Upper lobe of left lung (tissue), 6 donors: Measurements from ENCODE around the gene EEF2. TPM values are rescaled to one million over a fixed set of nuclear protein-coding genes. Genes with fewer than 3 reads are reported as not detected.
A peak's percentile ranks its signal among the peaks of the same experiment; 100 is the strongest.

Experiments used
- ATAC-seq, 2 donors: fragments of 200-7000 bp; cut with Tn5 transposase; one replicate each; pipeline ENCODE4 v1.9.1; 2022; ENCODE audit warnings: mild to moderate bottlenecking in 2 of 2, moderate library complexity in 2 of 2; ENCODE audit not compliant: low FRiP score in 2 of 2
- DNase-seq, 2 donors: peaks; one replicate each; pipeline ENCODE4 v3.0.0-alpha.2; 2019 to 2020
- H3K27ac ChIP-seq, 4 donors: fragments of 200-600 bp; sonication (generic); one replicate each; pipeline ENCODE4 v1.5.1; 2016 to 2019
- H3K27me3 ChIP-seq, 4 donors: fragments of 200-600 bp; sonication (generic); one replicate each; pipeline ENCODE4 v1.5.1; 2017 to 2019
- H3K36me3 ChIP-seq, 4 donors: fragments of 200-600 bp; sonication (generic); one replicate each; pipeline ENCODE4 v1.5.1; 2016 to 2019
- H3K4me1 ChIP-seq, 4 donors: fragments of 200-600 bp; sonication (generic); one replicate each; pipeline ENCODE4 v1.5.1; 2018 to 2019
- H3K4me3 ChIP-seq, 4 donors: fragments of 200-600 bp; sonication (generic); one replicate each; pipeline ENCODE4 v1.5.1; 2017 to 2019; ENCODE audit warnings: mild to moderate bottlenecking in 2 of 4, moderate library complexity in 1 of 4
- H3K9me3 ChIP-seq, 4 donors: fragments of 200-600 bp; sonication (generic); one replicate each; pipeline ENCODE4 v1.5.1; 2018 to 2019
- CTCF ChIP-seq, 6 experiments: fragments of 450-650 bp in 4 of 6; fragments of 200-600 bp in 2 of 6; sonication (generic) in 2 of 6; IDR thresholded peaks; one replicate each; pipeline ENCODE4 v1.5.1; 2016 to 2019; ENCODE audit warnings: antibody characterized with exemption in 6 of 6
- EP300 ChIP-seq, 4 donors: sonication (generic); formaldehyde crosslinking; IDR thresholded peaks; one replicate each; pipeline ENCODE4 v1.5.1; 2017; ENCODE audit warnings: antibody characterized with exemption in 4 of 4, control low read depth in 2 of 4
- POLR2A ChIP-seq, 4 donors: fragments of 450-650 bp; IDR thresholded peaks; one replicate each; pipeline ENCODE4 v1.5.1; 2016 to 2017; ENCODE audit warnings: antibody characterized with exemption in 4 of 4, mild to moderate bottlenecking in 2 of 4
- POLR2AphosphoS5 ChIP-seq, 2 donors: sonication (generic); formaldehyde crosslinking; IDR thresholded peaks; one replicate each; pipeline ENCODE4 v1.5.1; 2017; ENCODE audit warnings: antibody characterized with exemption in 2 of 2
- WGBS, 2 donors: methylation state at CpG; one replicate each; pipeline ENCODE4 v1.1.5; 2017 to 2018; 5-methylcytosine and 5-hydroxymethylcytosine counted together
- total RNA-seq, 6 donors: library from RNA; depleted of rRNA in 4 of 6; stranded (reverse); fragments of >200 nt in 4 of 6; gene quantifications; one replicate each; pipeline versions ENCODE4 v1.1.0 to v1.2.1, GENCODE V29; 2016 to 2021
- donor health status: DM: no; HTN: no; CAD: no; lungs with moderate emphysema.
- donor health status: DM: no; HTN: yes; CAD: no; lungs with severe emphysema.

EEF2 gene
- total RNA-seq, 6 donors from 2014 or later: 1,167 to 2,562 (median 1,758) TPM

GRCh38 chr19:4031420-4031819 is 46.2 kb upstream of the EEF2 start:
- WGBS, 2 donors: 83 to 92% methylated on average over 5 to 11 of the region's 11 CpGs

DNA sequence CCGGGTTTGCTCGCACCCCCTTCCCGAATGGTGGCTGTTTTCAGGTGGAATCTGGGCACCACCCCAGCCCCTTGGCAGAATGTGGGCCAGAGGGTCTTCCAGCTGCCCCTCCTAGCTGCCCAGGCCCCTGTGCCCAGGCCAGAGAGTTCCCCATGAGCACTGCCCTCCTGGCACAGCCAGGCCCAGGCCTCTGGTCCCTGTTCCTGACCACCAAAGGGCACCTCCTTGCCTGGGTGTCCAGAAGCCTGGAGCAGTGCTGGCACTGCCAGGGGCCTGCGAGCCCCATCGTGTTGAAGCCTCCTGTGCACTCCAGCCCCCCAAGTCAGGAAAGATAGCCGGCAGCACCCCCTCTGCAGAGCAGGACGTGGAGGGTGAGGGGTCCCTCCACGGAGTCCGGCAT is 45.7 kb upstream of the EEF2 start:
- Histone ChIP-seq H3K4me3 (no peak overlapping the region), H3K36me3 (peaks cover 6 to 91% (median 54%) of the 10 kb centered on the region in 4 donors), H3K27ac (no peak overlapping the region), H3K27me3 (no peaks in the 10 kb centered on the region), H3K4me1 (no peaks in the 10 kb centered on the region), H3K9me3 (no peaks in the 10 kb centered on the region)
- ATAC-seq (no peak), DNase-seq (peak in 1 of 2 donors; percentile 55)
- WGBS, 2 donors: 80 to 85% methylated on average over 2 to 9 of the region's 9 CpGs
- TF ChIP-seq CTCF (IDR thresholded peaks at IDR 0.05) (no peak), EP300 (IDR thresholded peaks at IDR 0.05) (no peak), POLR2AphosphoS5 (IDR thresholded peaks at IDR 0.05) (no peak), POLR2A (IDR thresholded peaks at IDR 0.05) (no peak)

More at GRCh38 chr19:4031420-4031819, 46.2 kb upstream of the EEF2 start:
- no peaks in the 10 kb centered on the region for H3K4me1 ChIP-seq
- ATAC-seq: no peak
- peaks cover 6 to 92% (median 54%) of the 10 kb centered on the region in 4 donors for H3K36me3 ChIP-seq
- H3K27me3 ChIP-seq: no peaks in the 10 kb centered on the region
- H3K27ac ChIP-seq: no peak overlapping the region
- H3K9me3 ChIP-seq: no peaks in the 10 kb centered on the region
- no peak overlapping the region for H3K4me3 ChIP-seq
- TF ChIP-seq POLR2A (IDR thresholded peaks at IDR 0.05) (no peak), CTCF (IDR thresholded peaks at IDR 0.05) (no peak), POLR2AphosphoS5 (IDR thresholded peaks at IDR 0.05) (no peak)
- DNase-seq: no peak

GRCh38 chr19:4030552-4030951 is 45.3 kb upstream of the EEF2 start:
- 94 to 98% methylated on average over 6 of the region's 6 CpGs for WGBS, 2 donors
- TF ChIP-seq POLR2A (IDR thresholded peaks at IDR 0.05) (no peak), POLR2AphosphoS5 (IDR thresholded peaks at IDR 0.05) (no peak), EP300 (IDR thresholded peaks at IDR 0.05) (no peak), CTCF (IDR thresholded peaks at IDR 0.05) (no peak)

DNA sequence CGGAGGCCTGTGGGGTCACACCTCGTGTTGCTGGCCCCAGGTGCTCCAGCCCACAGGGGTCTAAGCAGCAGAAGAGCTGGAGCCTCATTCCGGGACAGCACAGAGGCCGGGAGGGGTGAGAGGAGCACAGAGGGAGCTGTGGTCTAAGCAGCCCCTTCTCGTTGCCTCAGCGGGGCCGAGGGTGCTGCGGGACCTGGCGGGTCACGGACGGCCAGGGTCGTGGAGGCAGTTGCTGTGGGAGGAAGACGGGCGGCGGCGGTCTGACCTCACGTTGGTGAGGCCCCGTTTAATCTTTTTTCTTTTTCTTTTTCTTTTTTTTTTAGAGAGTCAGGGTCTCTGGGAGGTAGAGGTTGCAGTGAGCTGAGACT is 44.0 kb upstream of the EEF2 start:
- Histone ChIP-seq H3K9me3 (no peaks in the 10 kb centered on the region), H3K36me3 (peaks cover 6 to 87% (median 53%) of the 10 kb centered on the region in 4 donors), H3K27me3 (no peaks in the 10 kb centered on the region), H3K4me1 (peaks cover 0 to under 1% (median 0%) of the 10 kb centered on the region in 4 donors), H3K27ac (no peak overlapping the region), H3K4me3 (no peak overlapping the region)
- WGBS, 2 donors: 92 to 94% methylated on average over 14 to 18 of the region's 18 CpGs
- DNase-seq (peak in 1 of 2 donors; percentile 72), ATAC-seq (no peak)
- TF ChIP-seq CTCF (IDR thresholded peaks at IDR 0.05) (no peak), EP300 (IDR thresholded peaks at IDR 0.05) (no peak), POLR2A (IDR thresholded peaks at IDR 0.05) (no peak), POLR2AphosphoS5 (IDR thresholded peaks at IDR 0.05) (no peak)

More at GRCh38 chr19:4030552-4030951, 45.3 kb upstream of the EEF2 start:
- Histone ChIP-seq H3K4me3 (no peak overlapping the region), H3K36me3 (peaks cover 6 to 89% (median 54%) of the 10 kb centered on the region in 4 donors), H3K4me1 (no peaks in the 10 kb centered on the region), H3K27me3 (no peaks in the 10 kb centered on the region), H3K27ac (no peak overlapping the region), H3K9me3 (no peaks in the 10 kb centered on the region)
- no peak for DNase-seq
- ATAC-seq: no peak
